IMR-90 (cell line): ENCODE data around the gene LAMA3. TPM values are rescaled to one million over a fixed set of nuclear protein-coding genes. Genes with fewer than 3 reads are reported as not detected.
A peak's percentile ranks its signal among the peaks of the same experiment; 100 is the strongest.

Experiments
- ATAC-seq: fragments of 200-7000 bp; cut with Tn5 transposase; 2 replicates; pipeline ENCODE4 v1.9.1; 2020; ENCODE audit warnings: low read depth, mild to moderate bottlenecking, moderate library complexity
- BruUV-seq: library from RNA; stranded (reverse); fragments of 400-500 nt; replicated peaks from 2 replicates; lab custom pipeline; 2021; lab: Mats Ljungman, UMichigan
- CTCF ChIA-PET: fragments of 300-600 bp; formaldehyde crosslinking; extraction: SDS; loops from one replicate; lab custom pipeline; 2021; ENCODE audit warnings: antibody characterized with exemption; lab: Yijun Ruan, JAX
- POLR2A ChIA-PET: fragments of 300-600 bp; sonication (Branson Sonifier 250); formaldehyde crosslinking; loops from one replicate; lab custom pipeline; 2022; ENCODE audit warnings: antibody characterized with exemption; ENCODE audit not compliant: unreplicated experiment; lab: Charles Lee
- DNase-seq: peaks from one replicate; pipeline ENCODE4 v3.0.0; 2013
- H2AFZ ChIP-seq: replicated peaks from 2 replicates; pipeline ENCODE3; 2013; ENCODE audit warnings: low read length, mild to moderate bottlenecking; ENCODE audit not compliant: poor library complexity
- H2AK5ac ChIP-seq: 2 replicates; pipeline ENCODE4 v1.6.1; 2013; ENCODE audit warnings: low read depth, low read length, inconsistent platforms
- H2AK9ac ChIP-seq: replicated peaks from 2 replicates; pipeline ENCODE3; 2013; ENCODE audit warnings: mild to moderate bottlenecking, low read depth, low read length, moderate library complexity; ENCODE audit not compliant: poor library complexity
- H2BK120ac ChIP-seq: 2 replicates; pipeline ENCODE4 v1.6.1; 2013; ENCODE audit warnings: low read depth, low read length, inconsistent platforms
- H2BK15ac ChIP-seq: 3 replicates; pipeline ENCODE4 v1.6.1; 2013; ENCODE audit warnings: low read depth, low read length, inconsistent platforms
- H2BK20ac ChIP-seq: 2 replicates; pipeline ENCODE4 v1.6.1; 2013; ENCODE audit warnings: low read depth, mild to moderate bottlenecking, inconsistent platforms, low read length, moderate library complexity
- H2BK5ac ChIP-seq: 2 replicates; pipeline ENCODE4 v1.6.1; 2013; ENCODE audit warnings: mild to moderate bottlenecking, low read depth, low read length, inconsistent platforms; ENCODE audit not compliant: poor library complexity, severe bottlenecking
- H3K14ac ChIP-seq: replicated peaks from 2 replicates; pipeline ENCODE4 v1.6.1; 2013; ENCODE audit warnings: low read depth, low read length, inconsistent platforms
- H3K18ac ChIP-seq: 2 replicates; pipeline ENCODE4 v1.6.1; 2013; ENCODE audit warnings: low read depth, low read length, control low read depth
- H3K23ac ChIP-seq: 2 replicates; pipeline ENCODE4 v1.6.1; 2013; ENCODE audit warnings: low read depth, low read length, inconsistent platforms
- H3K27ac ChIP-seq: 2 replicates; pipeline ENCODE4 v1.5.1; 2013; ENCODE audit warnings: mild to moderate bottlenecking, control low read depth, low read length; ENCODE audit not compliant: insufficient read depth
- H3K27me3 ChIP-seq: 2 replicates; pipeline ENCODE4 v1.6.1; 2013; ENCODE audit warnings: low read length; ENCODE audit not compliant: control insufficient read depth, insufficient read depth
- H3K36me3 ChIP-seq: 2 replicates; pipeline ENCODE4 v1.6.1; 2013; ENCODE audit warnings: low read length, mixed read lengths; ENCODE audit not compliant: control insufficient read depth, insufficient read depth
- H3K4ac ChIP-seq: 2 replicates; pipeline ENCODE4 v1.6.1; 2013; ENCODE audit warnings: low read depth, low read length, inconsistent platforms
- H3K4me1 ChIP-seq: 2 replicates; pipeline ENCODE4 v1.6.1; 2013; ENCODE audit warnings: low read length, mixed read lengths; ENCODE audit not compliant: control insufficient read depth, insufficient read depth
- H3K4me2 ChIP-seq: 2 replicates; pipeline ENCODE4 v1.6.1; 2013; ENCODE audit warnings: low read depth, mild to moderate bottlenecking, control low read depth, low read length, moderate library complexity
- H3K4me3 ChIP-seq: 2 replicates; pipeline ENCODE4 v1.5.1; 2013; ENCODE audit warnings: low read depth, mild to moderate bottlenecking, control low read depth, low read length, moderate library complexity; ENCODE audit not compliant: insufficient read depth
- H3K56ac ChIP-seq: 2 replicates; pipeline ENCODE4 v1.6.1; 2013; ENCODE audit warnings: low read length, inconsistent platforms; ENCODE audit not compliant: insufficient read depth; ENCODE audit errors: extremely low read depth
- H3K79me1 ChIP-seq, 2 experiments: 2 replicates each; pipeline ENCODE4 v1.6.1; 2013; ENCODE audit warnings: low read length in 2 of 2, inconsistent platforms in 1 of 2, low read depth in 1 of 2
- H3K9ac ChIP-seq: 2 replicates; pipeline ENCODE4 v1.6.1; 2013; ENCODE audit warnings: low read depth, low read length, control low read depth
- H3K9me1 ChIP-seq: 2 replicates; pipeline ENCODE4 v1.6.1; 2013; ENCODE audit warnings: low read length, inconsistent platforms; ENCODE audit not compliant: insufficient read depth
- H3K9me3 ChIP-seq: 2 replicates; pipeline ENCODE4 v1.6.1; 2013; ENCODE audit warnings: low read length; ENCODE audit not compliant: control insufficient read depth, insufficient read depth
- H4K20me1 ChIP-seq: 2 replicates; pipeline ENCODE4 v1.6.1; 2013; ENCODE audit warnings: low read length, inconsistent platforms; ENCODE audit not compliant: insufficient read depth
- H4K5ac ChIP-seq: 2 replicates; pipeline ENCODE4 v1.6.1; 2013; ENCODE audit warnings: mild to moderate bottlenecking, low read depth, low read length, control low read depth
- H4K8ac ChIP-seq, 2 experiments: 2 replicates each; pipeline ENCODE4 v1.6.1; 2013; ENCODE audit warnings: low read depth in 2 of 2, low read length in 2 of 2, control low read depth in 1 of 2, inconsistent platforms in 1 of 2
- H4K91ac ChIP-seq: 2 replicates; pipeline ENCODE4 v1.6.1; 2013; ENCODE audit warnings: low read depth, low read length, inconsistent platforms; ENCODE audit not compliant: insufficient read depth
- BHLHE40 ChIP-seq: fragments of 150-350 bp; IDR thresholded peaks from 2 replicates; pipeline ENCODE4 v1.6.1; 2016; ENCODE audit warnings: mild to moderate bottlenecking, low read depth, low read length
- CHD1 ChIP-seq: IDR thresholded peaks from 2 replicates; pipeline ENCODE4 v1.6.1; 2012; ENCODE audit warnings: low read depth, low read length, improper control_type of control experiment
- CTCF ChIP-seq: conservative IDR thresholded peaks from 2 replicates; pipeline ENCODE4 v1.5.1; 2012; ENCODE audit warnings: mild to moderate bottlenecking, low read depth, low read length, improper control_type of control experiment
- MAFK ChIP-seq: IDR thresholded peaks from 2 replicates; pipeline ENCODE4 v1.6.1; 2012; ENCODE audit warnings: low read depth, low read length, improper control_type of control experiment
- MAZ ChIP-seq: IDR thresholded peaks from 2 replicates; pipeline ENCODE4 v1.6.1; 2012; ENCODE audit warnings: low read depth, mild to moderate bottlenecking, low read length, improper control_type of control experiment, moderate library complexity, borderline replicate concordance
- MXI1 ChIP-seq: IDR thresholded peaks from 2 replicates; pipeline ENCODE4 v1.6.1; 2012; ENCODE audit warnings: low read depth, mild to moderate bottlenecking, low read length, moderate library complexity, borderline replicate concordance
- POLR2A ChIP-seq: IDR thresholded peaks from 2 replicates; pipeline ENCODE4 v1.6.1; 2012; ENCODE audit warnings: mild to moderate bottlenecking, low read depth, low read length
- RAD21 ChIP-seq: IDR thresholded peaks from 2 replicates; pipeline ENCODE4 v1.6.1; 2012; ENCODE audit warnings: low read length, improper control_type of control experiment
- RFX5 ChIP-seq: IDR thresholded peaks from 2 replicates; pipeline ENCODE4 v1.8.0; 2012; ENCODE audit warnings: low read depth, mild to moderate bottlenecking, low read length, moderate library complexity
- SMC3 ChIP-seq: fragments of 150-350 bp; IDR thresholded peaks from 2 replicates; pipeline ENCODE4 v1.6.1; 2016; ENCODE audit warnings: low read depth, mild to moderate bottlenecking, antibody characterized with exemption, low read length, moderate library complexity
- USF2 ChIP-seq: fragments of 150-350 bp; IDR thresholded peaks from 2 replicates; pipeline ENCODE4 v1.6.1; 2017; ENCODE audit warnings: mild to moderate bottlenecking, antibody characterized with exemption, low read length, low read depth
- WGBS, 2 experiments: methylation state at CpG; one replicate each; pipeline versions ENCODE4 v1.1.5 to v1.1.7; 2013; ENCODE audit warnings: missing lambda C conversion rate in 2 of 2; ENCODE audit not compliant: insufficient read length in 1 of 2; ENCODE audit errors: extremely low coverage in 2 of 2; 5-methylcytosine and 5-hydroxymethylcytosine counted together
- dilution Hi-C: fragments of 300-500 bp; cut with HindIII; formaldehyde crosslinking; loops from one replicate; pipeline ENCODE4 v1.14.3; 2018; ENCODE audit warnings: low sequenced_read_pairs; ENCODE audit not compliant: unreplicated experiment
- in situ Hi-C: fragments of 300-500 bp; cut with MboI; formaldehyde crosslinking; loops from 3 replicates; pipeline ENCODE4 v1.14.3; 2019; ENCODE audit warnings: low sequenced_read_pairs, inconsistent platforms, mixed read lengths
- intact Hi-C: fragments of 100-400 bp; cut with micrococcal nuclease; formaldehyde crosslinking; loops from 2 replicates; pipeline ENCODE4 v1.10.0; 2022
- polyA plus RNA-seq, 3 experiments: library from polyadenylated mRNA; depleted of rRNA; stranded (reverse); fragments of >200 nt; gene quantifications; 2 replicates each; pipeline ENCODE4 v1.2.3, GENCODE V29; 2012; ENCODE audit warnings: low replicate concordance in 1 of 3
- total RNA-seq: library from RNA; depleted of rRNA; stranded (reverse); fragments of >200 nt; gene quantifications from 2 replicates; pipeline ENCODE4 v1.2.3, GENCODE V29; 2012

The LAMA3 gene
- total and polyA plus RNA-seq, 2 of the 4 experiments (the other 2 are of a cell fraction) = 0.18 to 0.19 TPM

DNA sequence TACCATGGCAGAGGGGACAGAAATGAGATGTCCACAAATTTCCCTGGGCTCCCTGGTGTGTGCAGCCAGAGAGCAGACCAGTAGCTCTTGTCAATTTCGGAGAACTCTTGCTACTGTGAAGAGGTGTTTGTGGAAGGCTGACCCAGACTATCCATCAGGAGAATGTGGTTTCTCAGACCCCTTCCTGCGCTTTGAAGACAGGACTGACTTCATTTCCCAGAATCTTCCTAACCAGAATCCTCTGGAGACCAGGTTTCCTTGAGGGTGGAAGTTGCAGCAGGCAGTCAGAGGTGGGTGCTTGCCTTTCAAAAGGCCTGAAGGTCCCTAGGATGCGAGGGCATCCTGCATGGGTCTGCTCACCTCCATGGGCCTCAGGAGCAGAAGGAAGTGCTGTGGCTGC is 121.9 kb downstream of the LAMA3 start:
- Histone ChIP-seq H4K5ac (no peak overlapping the region), H2AK5ac (no peak overlapping the region), H2BK120ac (no peak overlapping the region), H3K9ac (no peak overlapping the region), H4K8ac (no peak overlapping the region), H3K23ac (no peak overlapping the region), H3K27ac (no peak overlapping the region), H4K91ac (no peak overlapping the region), H3K14ac (no peak overlapping the region), H2BK15ac (no peak overlapping the region), H3K79me1 (no peaks in the 10 kb centered on the region), H3K9me3 (no peaks in the 10 kb centered on the region), H3K56ac (no peak overlapping the region), H3K18ac (no peak overlapping the region), H4K20me1 (no peaks in the 10 kb centered on the region), H2AFZ (peak overlapping the region; percentile 35), H3K4me3 (no peak overlapping the region), H2BK5ac (no peak overlapping the region), H3K4ac (no peak overlapping the region), H3K27me3 (peaks cover 29% of the 10 kb centered on the region), H3K4me1 (no peaks in the 10 kb centered on the region), H2BK20ac (no peak overlapping the region), H3K4me2 (no peak overlapping the region), H3K36me3 (no peaks in the 10 kb centered on the region), H2AK9ac (no peak overlapping the region), H3K9me1 (no peaks in the 10 kb centered on the region)
- DNase-seq = no peak
- ATAC-seq = no peak
- POLR2A ChIA-PET = no interaction called here
- 100% methylated on average over 1 of the region's 3 CpGs; no CpG with 5 or more reads in 1 of the 2 experiments for WGBS, 2 experiments
- BruUV-seq = no TSS peak
- dilution Hi-C loops (no loop called here), intact Hi-C loops (loop anchor here (5.0 kb wide), 2 partner anchors 206 to 306 kb away; no protein-coding TSS in a partner anchor), in situ Hi-C loops (loop anchor here (5.0 kb wide), 1 partner anchor 189 kb away; no protein-coding TSS in a partner anchor)
- TF ChIP-seq CHD1 (no peak), POLR2A (no peak), MAZ (no peak), USF2 (no peak), SMC3 (no peak), RAD21 (no peak), BHLHE40 (no peak), MAFK (no peak), CTCF (no peak), RFX5 (no peak), MXI1 (no peak)
- CTCF ChIA-PET = interaction anchor here (0.6 to 1.3 kb wide), 2 partner anchors 15 to 306 kb away, joined by 4 read pairs; no protein-coding TSS in a partner anchor
